IPS DF 4.7 (cell line): Measurements from ENCODE around the gene PSMB11.

Source experiments
- DNase-seq: peaks from one replicate; pipeline ENCODE4 v3.0.0-alpha.2; 2013; ENCODE audit warnings: low spot score; ENCODE audit errors: extremely low read depth

Gene PSMB11

DNA sequence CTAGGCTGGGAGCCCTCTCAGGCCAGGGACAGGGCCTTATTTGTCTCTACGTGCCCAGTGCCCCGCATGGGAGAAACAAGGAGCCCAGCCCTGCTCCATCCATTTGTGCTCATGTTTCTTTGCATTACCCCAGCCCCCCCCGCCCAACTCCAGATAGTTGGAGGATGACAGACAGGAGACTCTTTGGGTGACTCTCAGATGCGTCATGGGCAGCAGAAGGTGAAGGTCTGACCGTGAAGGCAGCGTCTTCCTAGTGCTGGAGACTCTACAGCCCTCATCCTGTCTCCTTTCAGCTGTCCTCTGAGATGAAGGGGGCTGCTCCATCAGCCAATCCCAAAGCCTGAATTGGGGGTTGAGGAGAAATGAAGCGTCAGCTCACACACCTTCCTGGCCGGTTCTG lies 283 bp upstream of the PSMB11 start:
- DNase-seq = no peak

DNA sequence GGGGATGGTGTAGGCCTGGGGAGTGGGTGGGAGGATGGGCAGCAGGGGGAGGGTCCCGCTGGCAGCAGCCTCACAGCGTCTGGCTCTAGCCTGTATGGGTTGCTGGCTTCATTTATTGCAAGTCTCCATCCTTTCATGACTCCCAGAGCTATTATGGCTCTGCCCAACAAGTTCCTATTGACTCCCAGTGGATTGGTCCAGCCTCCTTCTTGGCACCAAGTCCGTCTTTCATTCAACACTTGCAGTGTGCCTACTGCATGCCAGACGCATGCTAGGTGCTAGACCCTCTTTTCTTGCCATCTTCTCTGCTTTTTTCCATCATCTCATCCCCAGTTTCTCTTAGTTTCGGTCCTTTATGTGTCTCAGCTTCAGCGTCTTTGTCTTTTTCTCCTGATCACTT lies 1.1 kb downstream of the PSMB11 start:
- DNase-seq = no peak

DNA sequence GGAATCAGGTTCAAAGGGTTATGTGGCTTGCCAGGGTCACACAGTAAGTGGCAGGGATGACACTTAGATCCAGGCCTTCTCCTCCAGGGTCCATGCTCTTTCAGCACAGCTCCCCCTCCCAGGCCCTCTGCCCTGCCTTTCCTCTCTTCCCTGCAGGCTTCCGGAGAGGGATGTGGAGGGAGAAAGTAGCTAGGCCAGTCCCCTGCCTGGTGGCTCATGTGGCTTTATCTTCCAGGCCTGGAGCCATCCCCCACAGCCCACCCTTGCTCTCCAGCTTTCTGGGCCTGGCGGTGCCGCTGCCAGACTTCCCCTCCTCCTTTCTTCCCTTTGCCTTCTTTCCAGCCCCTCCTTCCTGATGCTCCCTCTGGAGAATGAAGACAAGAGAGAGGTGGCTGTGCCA lies 1.7 kb downstream of the PSMB11 start:
- no peak for DNase-seq

DNA sequence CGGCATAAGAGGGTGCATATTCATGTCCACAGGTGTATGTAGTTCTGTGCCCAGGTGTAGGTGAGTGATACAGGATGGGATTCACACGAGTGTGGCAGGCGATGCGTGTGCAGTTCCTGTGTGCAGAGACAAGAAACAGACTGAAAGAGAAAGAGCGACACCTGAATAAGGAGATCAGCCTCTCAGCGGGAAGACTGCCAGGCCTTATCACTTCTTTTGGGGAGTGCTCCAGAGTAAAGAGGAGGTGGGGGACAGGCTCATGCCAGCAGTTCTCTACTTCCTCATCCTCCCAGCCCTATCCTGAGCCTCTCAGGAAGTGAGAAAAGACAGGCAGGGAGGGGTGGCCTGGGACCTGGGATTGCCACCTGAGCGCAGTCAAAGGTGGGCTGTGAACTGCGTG lies 2.8 kb downstream of the PSMB11 start:
- no peak for DNase-seq

DNA sequence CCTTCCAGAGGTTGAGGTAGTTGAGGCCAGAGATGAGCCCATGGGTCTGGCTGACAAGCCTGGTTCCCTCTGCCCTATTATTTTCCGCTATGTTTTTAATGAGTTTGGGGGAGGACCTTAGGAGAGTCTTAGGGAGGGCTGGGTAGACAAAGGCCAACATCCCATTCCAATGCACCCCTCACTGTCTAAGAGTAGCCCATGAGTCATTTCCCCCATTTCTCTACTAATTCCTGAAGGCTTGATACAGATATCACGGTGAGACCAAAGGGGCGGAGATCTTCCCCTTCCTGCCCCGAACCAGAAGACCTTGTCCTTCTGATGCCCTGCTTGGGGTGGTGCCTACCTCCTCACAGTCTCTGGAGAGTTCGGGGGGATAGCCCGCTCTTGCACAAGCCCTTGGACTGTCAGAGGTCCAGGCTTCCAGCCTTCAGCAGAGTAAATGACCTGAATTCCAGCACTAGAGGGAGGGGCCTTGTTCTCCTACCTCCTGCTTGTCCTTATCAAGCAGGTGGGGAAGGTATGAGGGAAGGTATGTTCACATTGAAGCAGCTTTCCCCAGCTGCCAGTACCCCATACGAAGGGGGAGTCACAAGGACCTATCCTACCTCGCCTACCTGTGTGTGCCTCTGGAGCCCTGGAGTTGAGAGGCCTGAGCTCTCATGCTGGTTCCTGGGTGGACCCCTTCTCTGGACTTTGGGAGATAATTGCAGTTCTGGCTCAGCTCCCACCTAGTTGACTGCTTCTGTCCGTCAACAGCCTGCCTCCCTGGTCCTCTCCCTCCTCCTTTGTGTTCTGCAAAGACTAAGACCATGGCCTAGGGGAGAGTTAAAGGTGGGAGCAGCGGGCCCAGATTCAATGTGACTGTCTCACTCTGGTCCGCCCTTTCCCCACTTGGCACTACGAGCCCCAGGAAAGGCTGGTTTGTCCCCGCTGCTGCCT lies 3.7 kb downstream of the PSMB11 start:
- DNase-seq = no peak

DNA sequence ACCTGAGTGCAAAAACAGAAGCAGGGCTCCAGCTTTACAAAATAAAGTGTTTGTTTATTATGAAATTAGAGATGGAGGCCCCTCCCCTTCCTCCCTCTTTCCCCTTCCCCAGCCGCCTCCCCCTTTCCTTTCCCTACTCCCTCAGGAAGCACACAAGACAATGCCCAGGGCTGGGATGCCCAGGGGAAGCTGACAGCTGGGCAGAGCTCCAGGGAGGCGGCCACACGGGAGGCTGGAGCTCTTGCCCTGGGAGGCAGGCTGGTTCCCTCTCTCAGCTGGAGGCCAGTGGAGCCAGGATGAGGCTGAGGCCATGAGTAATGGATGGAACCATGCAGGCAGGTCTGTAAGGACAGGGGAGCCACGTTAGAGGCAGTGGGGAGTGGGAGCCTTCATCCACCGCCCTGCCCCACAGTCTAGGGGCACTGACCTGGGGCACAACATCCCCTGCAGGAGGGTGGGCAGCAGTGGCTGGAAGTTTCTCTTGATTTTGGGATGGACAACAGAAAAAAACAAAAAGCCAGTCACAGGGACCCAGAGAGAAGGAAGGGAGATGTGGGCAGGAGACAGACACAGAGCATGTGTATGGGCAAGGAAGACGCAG lies 5.1 kb downstream of the PSMB11 start:
- no peak for DNase-seq

DNA sequence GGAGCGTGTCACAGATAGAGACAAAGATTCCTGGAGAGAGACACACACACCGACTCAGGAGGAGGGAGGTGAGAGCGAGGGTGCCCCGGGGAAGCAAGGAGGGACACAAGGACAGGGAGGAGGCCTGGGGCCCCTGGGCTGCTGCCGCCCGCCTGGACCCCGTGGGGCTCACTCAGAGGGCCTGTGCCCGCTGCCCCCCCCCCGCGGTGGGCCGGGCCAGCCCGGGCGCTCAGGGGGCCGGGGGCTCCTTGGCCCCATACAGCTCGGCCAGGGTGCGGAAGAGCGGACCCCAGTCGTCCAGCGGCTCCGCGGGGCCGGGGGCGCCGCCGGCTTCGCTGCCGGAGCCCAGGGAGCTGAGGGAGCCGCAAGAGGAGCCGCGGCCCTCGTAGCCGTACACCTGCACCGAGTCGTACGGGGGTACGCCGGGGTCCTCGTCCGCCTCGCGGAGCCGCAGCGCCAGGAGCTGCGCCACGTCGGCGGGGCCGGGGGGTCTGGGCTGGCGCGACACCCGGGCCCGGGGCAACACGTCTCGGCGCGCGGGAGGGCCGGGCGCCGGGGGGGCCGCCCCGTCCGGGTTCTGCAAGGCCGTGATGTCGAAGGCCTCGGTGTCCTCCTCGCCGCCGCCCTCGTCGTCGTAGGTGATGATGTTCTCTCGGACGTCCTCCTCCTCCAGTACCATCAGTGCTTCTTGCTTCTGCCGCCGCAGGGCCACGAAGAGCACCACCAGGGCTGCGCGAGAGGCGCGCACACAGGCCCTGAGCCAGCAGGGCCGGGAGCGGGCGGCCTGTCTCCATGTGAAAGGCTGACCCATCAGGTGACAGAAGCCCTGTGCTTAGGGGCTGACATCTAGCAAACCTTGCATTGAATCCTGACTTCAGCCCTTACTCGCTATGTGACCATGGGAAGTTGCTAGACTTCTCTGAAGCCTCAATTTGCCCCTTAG lies 6.0 kb downstream of the PSMB11 start:
- no peak for DNase-seq

DNA sequence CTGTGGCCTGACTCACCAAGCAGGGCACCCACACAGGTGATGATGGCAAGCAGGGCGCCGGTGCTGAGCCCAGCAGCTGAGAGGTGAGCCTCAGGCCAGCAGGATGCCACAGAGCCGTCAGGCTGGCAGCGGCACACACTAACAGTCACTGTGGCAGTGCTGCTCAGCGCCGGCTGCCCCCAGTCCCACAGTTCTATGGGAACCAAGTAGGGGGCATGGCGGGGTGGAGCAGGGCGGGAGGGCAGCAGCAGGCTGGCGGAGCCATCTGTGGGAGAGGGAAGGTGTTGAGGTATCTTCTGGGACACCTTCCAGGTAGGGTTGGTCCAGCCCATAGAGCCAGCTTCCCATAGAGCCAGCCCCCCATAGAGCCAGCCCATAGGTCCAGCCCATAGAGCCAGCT lies 7.0 kb downstream of the PSMB11 start:
- DNase-seq = no peak

DNA sequence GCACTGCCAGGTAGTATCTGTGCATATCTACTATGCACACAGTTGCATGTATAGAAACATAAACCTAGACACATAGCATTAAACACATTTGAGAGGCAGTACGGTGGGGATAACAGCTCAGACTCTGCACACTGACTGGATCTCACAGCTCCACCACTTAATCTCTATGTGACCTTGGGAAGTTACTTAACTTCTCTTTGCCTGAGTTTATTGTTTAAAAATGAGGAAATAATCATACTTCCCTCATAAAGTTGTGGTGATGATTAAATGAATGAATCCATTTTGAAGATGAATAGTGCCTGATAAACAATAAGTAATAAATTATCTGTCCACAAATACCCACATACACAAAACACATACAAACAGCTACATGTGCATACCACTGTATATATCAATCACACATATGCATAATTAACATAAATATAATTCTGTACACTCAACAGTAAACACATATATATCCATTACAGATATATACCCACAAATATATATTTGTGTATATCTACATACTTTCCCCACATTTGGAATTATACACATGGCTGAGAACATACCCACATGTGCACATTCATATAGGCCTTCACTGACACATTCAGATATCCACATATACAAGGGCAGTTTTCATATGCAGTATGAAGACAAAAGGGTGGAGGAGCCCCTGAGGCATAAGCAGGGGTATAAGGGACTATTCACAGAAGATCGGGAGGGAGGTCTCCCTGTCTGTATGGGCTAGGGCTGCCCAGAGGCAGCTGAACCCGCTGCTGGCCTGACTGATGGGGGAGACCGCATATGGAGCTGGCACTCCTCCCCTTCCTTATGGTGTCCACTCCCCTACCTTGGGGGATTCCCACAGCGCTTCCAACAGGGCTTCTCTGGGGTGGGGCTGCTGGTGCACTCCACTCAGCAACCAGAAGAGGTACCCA lies 9.4 kb downstream of the PSMB11 start:
- no peak for DNase-seq

DNA sequence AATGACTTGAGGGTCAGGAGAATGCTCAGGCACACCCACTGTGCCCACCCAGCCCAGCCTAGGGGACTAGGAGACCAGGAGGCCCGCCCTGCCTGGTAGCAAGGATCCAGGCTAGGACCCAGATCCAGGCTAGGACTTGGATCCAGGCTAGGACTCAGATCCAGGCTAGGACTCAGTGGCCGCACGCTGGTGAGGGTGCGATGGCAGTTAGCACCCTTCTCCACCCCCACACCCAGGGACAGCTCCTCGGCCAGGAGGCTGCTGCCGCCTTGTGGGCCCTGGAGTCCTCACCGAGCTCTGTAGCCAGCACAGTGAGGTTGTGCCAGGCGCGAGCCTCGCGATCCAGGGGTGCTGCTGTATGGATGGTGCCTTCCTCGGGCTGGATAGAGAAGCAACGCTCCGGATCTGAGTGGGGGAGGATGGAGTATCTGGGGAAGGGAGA lies 10.2 kb downstream of the PSMB11 start:
- DNase-seq = no peak

DNA sequence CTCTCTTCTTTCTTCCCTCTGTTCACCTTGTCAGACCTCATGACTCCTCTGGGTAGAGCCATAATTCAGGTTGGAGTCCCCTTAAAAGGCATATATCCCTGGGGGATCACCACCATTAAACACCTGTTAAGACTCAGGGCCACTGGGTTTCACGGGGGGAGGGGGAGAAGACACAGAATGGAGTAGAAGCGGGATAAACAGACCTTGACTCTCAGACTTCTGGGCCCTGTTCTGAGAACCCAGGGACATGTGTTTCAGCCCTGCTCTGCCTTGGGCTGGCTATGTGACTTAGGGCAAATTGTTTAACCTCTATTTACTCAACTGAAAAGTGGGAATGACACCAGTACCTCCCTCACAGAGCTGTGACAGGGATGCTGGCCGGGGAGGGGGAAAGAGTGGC lies 10.7 kb downstream of the PSMB11 start:
- DNase-seq = no peak

DNA sequence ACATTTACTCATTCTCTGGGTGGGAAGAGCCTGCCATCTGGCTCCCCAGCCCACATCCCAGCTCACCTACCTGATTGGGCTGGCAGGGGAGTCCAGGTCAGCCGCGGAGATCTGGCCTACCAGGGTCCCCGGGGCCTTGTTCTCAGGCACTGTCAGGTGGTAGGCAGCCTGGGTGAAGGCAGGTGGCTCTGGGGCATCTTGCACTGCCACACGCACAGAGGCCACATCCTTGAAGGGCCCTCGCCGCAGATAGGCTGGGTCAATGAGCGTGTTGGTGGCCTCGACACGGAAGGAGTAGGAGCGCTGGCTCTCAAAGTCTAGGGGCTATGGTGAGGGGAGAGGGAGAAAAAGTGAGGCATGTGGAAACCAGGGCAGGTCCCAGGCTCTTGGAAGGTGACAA lies 11.4 kb downstream of the PSMB11 start:
- DNase-seq = no peak

DNA sequence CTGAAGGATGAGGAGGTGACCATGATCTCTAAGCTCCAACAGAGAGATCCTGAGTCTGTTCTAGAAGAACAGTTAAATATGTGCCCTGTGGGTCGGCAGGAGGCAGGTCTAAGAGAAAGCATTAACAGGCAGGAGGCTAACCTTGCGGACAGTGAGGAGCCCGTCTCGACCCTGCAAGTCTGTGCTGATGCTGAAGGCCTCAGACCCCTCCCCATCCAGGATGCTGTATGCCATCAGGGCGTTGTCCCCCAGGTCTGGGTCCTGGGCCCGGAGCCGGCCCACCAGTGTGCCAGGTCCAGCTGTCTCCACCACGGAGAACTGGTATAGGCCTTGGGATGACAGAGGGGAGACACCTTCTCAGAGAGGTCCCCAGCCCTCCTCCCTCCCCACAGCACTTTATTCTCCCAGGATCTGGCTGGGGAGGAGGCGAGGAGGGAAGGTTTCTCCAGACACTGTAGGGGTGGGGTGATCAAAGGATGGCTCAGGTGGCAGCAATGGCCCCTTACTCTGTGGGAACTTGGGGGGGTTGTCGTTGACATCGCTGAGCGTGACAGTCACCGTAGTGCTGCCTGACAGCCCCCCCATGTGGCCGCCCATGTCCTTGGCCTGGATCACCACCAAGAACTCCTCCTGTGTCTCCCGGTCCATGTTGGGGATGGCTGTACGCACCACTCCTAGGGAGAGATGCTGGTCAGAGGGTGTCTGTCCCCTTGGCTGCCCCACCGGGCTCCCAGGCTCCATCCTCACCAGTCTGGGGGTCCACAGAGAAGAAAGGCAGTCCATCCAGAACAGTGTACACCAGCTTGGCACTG lies 12.2 kb downstream of the PSMB11 start:
- DNase-seq = no peak

DNA sequence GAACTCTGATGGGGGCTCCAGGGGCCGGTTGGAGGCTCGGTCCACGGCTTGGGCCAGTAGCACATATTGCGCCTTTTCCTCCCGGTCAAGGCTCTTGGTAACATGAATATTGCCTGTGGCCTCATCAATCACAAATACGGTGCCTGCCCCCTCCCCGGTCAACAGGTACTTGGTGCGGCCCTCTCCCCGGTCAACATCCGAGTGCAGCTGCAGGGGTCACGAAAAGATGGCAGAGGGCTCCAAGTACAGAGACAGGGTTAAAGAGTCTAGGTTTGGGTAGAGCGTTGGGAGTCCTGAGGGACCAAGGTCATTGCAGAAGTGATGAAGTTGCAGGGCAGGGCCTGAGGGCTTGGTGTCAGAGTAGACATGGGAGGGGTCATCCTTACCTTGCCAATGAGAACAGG lies 13.1 kb downstream of the PSMB11 start:
- DNase-seq = no peak

DNA sequence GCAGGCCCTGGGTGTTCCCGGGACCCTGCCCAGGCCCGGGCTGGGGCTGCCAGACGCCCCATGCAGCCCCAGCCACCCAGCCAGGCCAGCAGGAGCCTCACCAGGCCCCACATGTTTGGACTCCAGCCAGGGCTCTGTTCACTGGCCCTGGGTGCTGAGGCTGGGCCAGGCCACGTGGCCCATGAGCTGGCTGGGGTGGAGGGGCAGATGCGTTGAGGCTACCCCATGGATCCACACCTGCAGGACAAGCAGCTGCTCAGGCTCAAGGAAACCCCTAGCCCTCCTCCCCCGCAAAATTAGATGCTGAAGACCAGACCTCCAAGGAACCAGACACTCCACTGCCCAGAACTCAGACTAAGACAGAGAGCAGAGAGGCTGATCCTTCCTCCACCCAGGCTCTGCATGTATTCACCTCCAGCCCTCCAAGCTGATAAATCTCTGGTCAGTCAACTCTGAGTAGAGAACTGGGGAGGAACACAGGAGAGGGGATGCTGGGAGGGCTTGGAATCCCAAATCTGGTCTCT lies 13.7 kb downstream of the PSMB11 start:
- no peak for DNase-seq

DNA sequence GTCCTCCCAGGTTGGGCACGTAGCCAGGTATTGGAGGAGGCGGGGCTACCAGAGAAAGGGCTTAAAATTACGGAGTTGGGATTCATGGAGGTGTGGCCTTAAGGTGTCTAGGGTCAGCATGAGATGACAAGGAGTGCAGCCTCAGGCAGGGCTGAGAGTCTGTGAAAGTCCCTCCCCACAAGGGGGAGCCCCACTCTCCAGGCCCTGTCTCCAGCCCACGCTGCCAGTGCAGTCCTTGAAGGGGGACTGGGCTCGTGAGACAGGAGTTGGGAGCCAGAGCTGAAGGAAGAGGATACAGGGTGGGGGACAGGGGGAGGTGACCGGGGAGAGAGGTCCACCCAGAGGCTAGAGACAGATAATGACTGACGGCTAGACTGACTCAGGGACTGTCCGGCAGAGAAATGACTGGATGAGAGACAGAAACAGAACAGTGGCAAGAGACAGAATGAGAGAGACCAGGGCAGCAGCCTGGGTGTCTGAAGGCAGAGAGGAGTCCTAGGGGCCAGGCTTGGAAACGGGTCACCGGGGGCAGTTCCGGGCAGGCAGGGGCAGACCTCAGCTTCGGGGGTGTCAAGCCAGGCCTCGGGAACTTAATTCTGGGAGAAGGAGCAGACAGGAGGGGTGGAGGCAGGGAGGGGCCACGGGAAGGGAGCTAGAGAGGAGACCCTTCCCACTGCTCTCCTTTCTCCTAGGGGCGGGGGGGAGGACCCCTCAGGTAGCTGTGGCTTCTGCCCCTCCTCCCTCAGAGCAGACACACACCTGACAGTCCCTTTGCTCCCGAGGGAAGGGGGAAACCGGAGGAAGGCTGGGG lies 14.3 kb downstream of the PSMB11 start:
- DNase-seq = no peak

DNA sequence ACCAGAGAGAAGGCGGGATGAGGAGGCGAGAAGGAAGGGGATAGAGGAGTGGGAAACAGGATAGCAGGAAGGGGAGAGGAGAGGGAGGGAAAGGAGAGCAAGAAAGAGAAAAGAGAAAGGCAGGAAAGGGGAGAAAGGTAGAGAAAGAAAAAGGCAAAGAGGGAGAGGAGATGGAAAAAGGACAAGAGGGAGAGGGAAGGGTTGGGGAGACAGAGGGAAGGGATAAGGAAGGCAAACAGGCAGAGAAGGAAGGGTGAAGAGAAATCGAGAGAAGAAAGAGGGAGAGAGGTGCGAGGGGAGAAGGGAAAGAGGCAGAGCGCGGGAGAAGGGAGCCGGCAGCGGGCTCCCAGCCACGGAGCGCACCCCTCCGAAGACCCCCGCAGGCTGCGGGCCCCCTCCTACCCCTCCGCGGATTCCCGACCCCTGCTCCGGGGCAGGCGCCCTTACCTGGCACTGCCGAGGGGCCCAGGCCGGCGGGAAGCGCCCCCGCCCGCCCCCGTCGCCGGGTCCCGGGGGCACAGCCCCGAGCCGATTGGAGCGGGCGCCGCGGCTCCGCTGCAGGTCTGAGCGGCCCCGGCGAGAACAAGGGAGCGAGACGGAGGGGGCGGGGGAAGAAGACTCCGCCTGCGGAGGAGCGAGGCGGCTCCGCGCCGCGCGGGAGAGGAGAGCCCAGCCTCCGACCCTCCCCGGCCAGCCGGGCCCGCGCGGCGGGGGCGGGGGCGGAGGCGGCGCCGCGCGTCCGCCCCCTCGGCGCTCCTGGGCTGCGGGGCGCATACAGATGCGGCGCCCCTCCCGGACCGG lies 15.1 kb downstream of the PSMB11 start, which contains the start of gene CDH24:
Gene CDH24, minus strand, starts transcription at position 565 of the 801 bp plus-strand sequence. CDS start 1,787 bp downstream, outside the sequence.
- no peak for DNase-seq
